Mesenchymal stem cell (in vitro differentiated cells and primary cell): ENCODE results near the gene NME7.

Experiments used
- DNase-seq: peaks from one replicate; pipeline ENCODE4 v3.0.0-alpha.2; 2013
- H2AFZ ChIP-seq: one replicate; pipeline ENCODE4 v1.6.1; 2013; ENCODE audit warnings: low read depth, mild to moderate bottlenecking, control low read depth, inconsistent platforms, low read length, moderate library complexity
- H2AK5ac ChIP-seq: 2 replicates; pipeline ENCODE4 v1.6.1; 2013; ENCODE audit warnings: low read length, moderate library complexity, mild to moderate bottlenecking, inconsistent platforms; ENCODE audit not compliant: severe bottlenecking
- H2BK120ac ChIP-seq: one replicate; pipeline ENCODE4 v1.6.1; 2013; ENCODE audit warnings: low read depth, mild to moderate bottlenecking, inconsistent platforms, low read length, moderate library complexity
- H2BK12ac ChIP-seq, 2 experiments: one replicate each; pipeline ENCODE4 v1.6.1; 2013; ENCODE audit warnings: inconsistent platforms in 2 of 2, low read length in 2 of 2, mild to moderate bottlenecking in 2 of 2, moderate library complexity in 2 of 2, control low read depth in 1 of 2
- H2BK15ac ChIP-seq: one replicate; pipeline ENCODE4 v1.6.1; 2013; ENCODE audit warnings: mild to moderate bottlenecking, low read depth, inconsistent platforms; ENCODE audit not compliant: poor library complexity, severe bottlenecking
- H2BK5ac ChIP-seq: 2 replicates; pipeline ENCODE4 v1.6.1; 2013; ENCODE audit warnings: low read depth, mild to moderate bottlenecking, low read length, control low read depth, inconsistent platforms; ENCODE audit not compliant: poor library complexity, severe bottlenecking
- H3K14ac ChIP-seq, 2 experiments: one replicate each; pipeline ENCODE4 v1.6.1; 2013; ENCODE audit warnings: inconsistent platforms in 2 of 2, low read length in 2 of 2, control low read depth in 1 of 2, mild to moderate bottlenecking in 1 of 2, moderate library complexity in 1 of 2
- H3K18ac ChIP-seq, 2 experiments: one replicate each; pipeline ENCODE4 v1.6.1; 2013; ENCODE audit warnings: inconsistent platforms in 2 of 2, low read length in 2 of 2, control low read depth in 1 of 2, low read depth in 1 of 2, mild to moderate bottlenecking in 1 of 2
- H3K23ac ChIP-seq, 2 experiments: one replicate each; pipeline ENCODE4 v1.6.1; 2013; ENCODE audit warnings: inconsistent platforms in 2 of 2, low read length in 2 of 2, mild to moderate bottlenecking in 2 of 2, moderate library complexity in 2 of 2, control low read depth in 1 of 2
- H3K27ac ChIP-seq: 2 replicates; pipeline ENCODE4 v1.5.1; 2013; ENCODE audit warnings: mild to moderate bottlenecking, moderate library complexity, low read length, control low read depth, inconsistent platforms; ENCODE audit not compliant: poor library complexity, severe bottlenecking
- H3K27me3 ChIP-seq, 2 experiments: 2 replicates each; pipeline versions ENCODE4 v1.6.1 to v1.7.0; 2013; ENCODE audit warnings: low read length in 2 of 2, mild to moderate bottlenecking in 2 of 2, moderate library complexity in 2 of 2, control low read depth in 1 of 2, inconsistent platforms in 1 of 2; ENCODE audit not compliant: control insufficient read depth in 1 of 2, insufficient read depth in 1 of 2
- H3K36me3 ChIP-seq, 2 experiments: 2 replicates each; pipeline versions ENCODE4 v1.6.1 to v1.7.0; 2013; ENCODE audit warnings: low read length in 2 of 2, control low read depth in 1 of 2, inconsistent platforms in 1 of 2, low read depth in 1 of 2, mild to moderate bottlenecking in 1 of 2; ENCODE audit not compliant: insufficient read depth in 2 of 2, control insufficient read depth in 1 of 2
- H3K4ac ChIP-seq, 2 experiments: one replicate each; pipeline ENCODE4 v1.6.1; 2013; ENCODE audit warnings: inconsistent platforms in 2 of 2, low read length in 2 of 2, mild to moderate bottlenecking in 2 of 2, moderate library complexity in 2 of 2, control low read depth in 1 of 2, low read depth in 1 of 2
- H3K4me1 ChIP-seq: 2 replicates; pipeline ENCODE4 v1.6.1; 2013; ENCODE audit warnings: low read depth, low read length, control low read depth; ENCODE audit not compliant: control insufficient read depth, insufficient read depth
- H3K4me2 ChIP-seq: 2 replicates; pipeline ENCODE4 v1.6.1; 2013; ENCODE audit warnings: low read length, mild to moderate bottlenecking, inconsistent platforms; ENCODE audit not compliant: poor library complexity, severe bottlenecking
- H3K4me3 ChIP-seq, 2 experiments: 2 replicates each; pipeline versions ENCODE4 v1.5.1 to v1.7.0; 2013; ENCODE audit warnings: low read length in 2 of 2, mild to moderate bottlenecking in 2 of 2, control low read depth in 1 of 2, low read depth in 1 of 2; ENCODE audit not compliant: insufficient read depth in 1 of 2
- H3K79me1 ChIP-seq: replicated peaks from 2 replicates; pipeline ENCODE4 v1.6.1; 2013; ENCODE audit warnings: mild to moderate bottlenecking, control low read depth, low read length, inconsistent platforms; ENCODE audit not compliant: poor library complexity, severe bottlenecking
- H3K9ac ChIP-seq: 2 replicates; pipeline ENCODE4 v1.7.0; 2013; ENCODE audit warnings: mild to moderate bottlenecking, low read length, moderate library complexity
- H3K9me3 ChIP-seq: 2 replicates; pipeline ENCODE4 v1.7.0; 2013; ENCODE audit warnings: mild to moderate bottlenecking, low read length; ENCODE audit not compliant: control insufficient read depth
- H4K8ac ChIP-seq: one replicate; pipeline ENCODE4 v1.6.1; 2013; ENCODE audit warnings: inconsistent platforms, mild to moderate bottlenecking, low read length, moderate library complexity
- H4K91ac ChIP-seq: one replicate; pipeline ENCODE4 v1.6.1; 2013; ENCODE audit warnings: mild to moderate bottlenecking, low read length, inconsistent platforms
- WGBS: methylation state at CpG from one replicate; pipeline ENCODE4 v1.1.7; 2013; ENCODE audit warnings: mixed read lengths; 5-methylcytosine and 5-hydroxymethylcytosine counted together

The NME7 gene

DNA sequence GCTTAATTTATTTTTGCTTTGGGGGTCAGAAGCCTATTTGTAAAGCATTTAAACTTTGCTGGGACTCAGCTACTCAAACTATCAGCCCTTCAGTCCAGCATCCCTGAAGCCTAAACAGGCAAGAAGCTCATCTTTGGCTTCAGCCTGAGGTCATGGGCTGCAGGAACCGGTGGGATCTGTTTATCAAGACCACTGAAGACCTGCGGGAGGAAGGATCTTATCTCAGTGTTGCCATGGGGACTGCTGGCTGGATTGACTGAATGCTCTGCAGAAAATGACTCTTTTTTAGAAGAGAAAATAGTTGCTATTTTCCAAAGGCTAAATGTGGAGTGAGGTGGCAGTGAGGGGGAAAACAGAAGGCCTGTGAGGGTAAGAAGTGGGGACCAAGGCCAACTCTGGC, 281.7 kb downstream of the NME7 start:
- no peak overlapping the region for H3K4ac ChIP-seq
- no peak overlapping the region for H2AFZ ChIP-seq
- no peak overlapping the region for H2BK15ac ChIP-seq
- H3K79me1 ChIP-seq = no peaks in the 10 kb centered on the region
- H3K18ac ChIP-seq = no peak overlapping the region
- DNase-seq = no peak
- no peak overlapping the region for H3K14ac ChIP-seq
- H3K23ac ChIP-seq = no peak overlapping the region
- H3K36me3 ChIP-seq = no peaks in the 10 kb centered on the region
- no peak overlapping the region for H3K9ac ChIP-seq
- no peak overlapping the region for H4K8ac ChIP-seq
- no peak overlapping the region for H3K4me3 ChIP-seq
- peaks cover 0 to 2% of the 10 kb centered on the region in 2 experiments for H3K27me3 ChIP-seq
- peaks cover 2% of the 10 kb centered on the region for H3K4me1 ChIP-seq
- H3K4me2 ChIP-seq = no peak overlapping the region
- no peak overlapping the region for H3K27ac ChIP-seq
- 32% methylated on average over 2 of the region's 2 CpGs for WGBS
- H2BK120ac ChIP-seq = no peak overlapping the region
- no peak overlapping the region for H2AK5ac ChIP-seq
- no peaks in the 10 kb centered on the region for H3K9me3 ChIP-seq
- no peak overlapping the region for H4K91ac ChIP-seq
- no peak overlapping the region for H2BK5ac ChIP-seq
- H2BK12ac ChIP-seq = no peak overlapping the region
